ENCODE measurements around the gene CDADC1. TPM values are rescaled to one million over a fixed set of nuclear protein-coding genes. Genes with fewer than 3 reads are reported as not detected.

CDADC1 gene
- total RNA-seq, 1 experiment from 2014 or later, result 7.6 TPM

DNA sequence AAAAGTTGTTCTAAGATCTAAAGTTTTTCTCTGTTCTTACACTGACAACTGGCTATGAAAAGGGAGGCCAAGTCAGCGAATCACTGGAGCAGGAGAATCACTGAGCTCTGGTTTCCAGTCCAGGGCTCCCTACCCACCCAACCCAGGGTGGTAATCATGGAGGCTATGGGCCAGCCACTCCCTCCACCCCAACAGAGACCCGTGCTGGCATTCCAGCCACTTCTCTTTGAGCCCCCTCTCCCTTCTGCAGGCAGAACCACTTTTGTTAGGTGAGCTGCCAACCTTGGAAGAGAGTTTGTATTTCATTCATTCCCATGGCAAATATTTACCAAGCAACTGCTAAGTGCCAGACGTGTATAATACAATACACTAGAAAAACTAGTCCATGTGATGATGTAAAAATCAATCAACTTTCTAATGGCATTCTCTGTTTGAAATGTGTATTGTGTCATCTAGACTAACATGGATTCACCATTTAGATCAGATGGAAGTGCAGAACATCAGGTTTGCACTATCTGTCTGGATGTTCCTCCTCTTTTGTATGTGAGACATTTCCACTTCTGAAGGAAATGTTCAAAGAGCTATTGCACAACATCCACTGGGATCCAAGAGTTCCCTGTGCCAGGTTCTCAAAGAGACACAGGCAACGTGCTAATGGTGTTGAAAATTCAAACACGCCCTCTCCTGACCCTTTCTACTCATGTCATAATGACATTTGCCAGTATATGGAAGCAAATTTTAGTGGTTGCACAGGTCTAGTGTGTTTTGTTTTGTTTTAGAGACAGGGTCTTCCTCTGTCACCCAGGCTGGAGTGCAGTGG, 22.3 kb upstream of the CDADC1 start:
- RAD21 ChIA-PET (ENCODE audit: low non-redundant PET in 1 of 2, low total read pairs in 2 of 2, uncharacterized antibody in 2 of 2, unreplicated experiment in 2 of 2), result no interaction called here
- no peaks in the 10 kb centered on the region for H4K20me1 ChIP-seq (ENCODE audit: insufficient read depth)
- no peak for TF ChIP-seq ATF3 (IDR thresholded peaks at IDR 0.05)
- no peak for DNase-seq (ENCODE audit: low read depth, low spot score)
- no peaks in the 10 kb centered on the region for H3K4me1 ChIP-seq (ENCODE audit: control insufficient read depth in 1 of 2, insufficient read depth in 2 of 2, low read length in 2 of 2)
- H3K9me2 ChIP-seq (ENCODE audit: insufficient read depth), result no peaks in the 10 kb centered on the region
- no peak overlapping the region for H3K27ac ChIP-seq (ENCODE audit: low read depth, low read length)
- H3K79me2 ChIP-seq (ENCODE audit: insufficient read depth, low read length), result no peaks in the 10 kb centered on the region
- H3K4me3 ChIP-seq (replicated peaks in 1 of 2; ENCODE audit: low read depth in 1 of 2, low read length in 2 of 2), result no peak overlapping the region
- no peak overlapping the region for H3K4me2 ChIP-seq (ENCODE audit: low read length)
- H3K9ac ChIP-seq (ENCODE audit: low read length), result no peak overlapping the region
- no peaks in the 10 kb centered on the region for H3K36me3 ChIP-seq (ENCODE audit: control insufficient read depth in 1 of 2, insufficient read depth in 2 of 2, low read length in 2 of 2)
- no TSS peak for BruUV-seq (replicated peaks)
- no peaks in the 10 kb centered on the region for H3K27me3 ChIP-seq (ENCODE audit: insufficient read depth, low read length)
- no peak for ATAC-seq
- intact Hi-C loops (cut with micrococcal nuclease), result no loop called here
- POLR2A ChIA-PET, result no interaction called here
- H2AFZ ChIP-seq (ENCODE audit: low read depth, low read length, poor library complexity, severe bottlenecking), result no peak overlapping the region
- CTCF ChIA-PET, result no interaction called here
- no peaks in the 10 kb centered on the region for H3K9me3 ChIP-seq (ENCODE audit: control insufficient read depth in 1 of 2, insufficient read depth in 1 of 2, low read depth in 1 of 2, low read length in 2 of 2)

DNA sequence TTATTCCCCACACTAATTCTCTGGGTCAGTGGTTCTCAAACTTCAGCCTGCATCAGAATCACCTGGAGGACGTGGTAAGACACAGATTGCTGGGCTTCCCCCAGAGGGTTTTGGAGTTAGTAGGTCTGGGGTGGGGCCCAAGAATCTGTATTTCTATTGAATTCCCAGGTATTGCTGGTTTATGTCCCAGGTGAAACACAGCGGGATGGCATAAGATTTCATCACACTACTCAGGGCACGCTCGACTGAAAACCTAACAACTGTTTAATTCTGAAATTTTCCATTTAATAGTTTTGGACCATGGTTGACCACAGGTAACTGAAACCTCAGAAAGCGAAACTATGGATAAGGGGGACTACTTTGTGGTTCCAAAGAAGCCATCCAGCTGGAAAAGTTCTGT, 21.1 kb upstream of the CDADC1 start:
- DNase-seq (ENCODE audit: low read depth, low spot score), result no peak
- H3K9ac ChIP-seq (ENCODE audit: low read length), result no peak overlapping the region
- no peak overlapping the region for H3K27ac ChIP-seq (ENCODE audit: low read depth, low read length)
- H3K36me3 ChIP-seq (ENCODE audit: control insufficient read depth in 1 of 2, insufficient read depth in 2 of 2, low read length in 2 of 2), result no peaks in the 10 kb centered on the region
- no peak overlapping the region for H2AFZ ChIP-seq (ENCODE audit: low read depth, low read length, poor library complexity, severe bottlenecking)
- no peaks in the 10 kb centered on the region for H3K9me3 ChIP-seq (ENCODE audit: control insufficient read depth in 1 of 2, insufficient read depth in 1 of 2, low read depth in 1 of 2, low read length in 2 of 2)
- no TSS peak for BruUV-seq (replicated peaks)
- no peaks in the 10 kb centered on the region for H3K79me2 ChIP-seq (ENCODE audit: insufficient read depth, low read length)
- ATAC-seq, result no peak
- TF ChIP-seq POLR2AphosphoS5 (IDR thresholded peaks at IDR 0.05; ENCODE audit: low read depth, low read length), result no peak
- no peak for TF ChIP-seq ZNF274 (IDR thresholded peaks at IDR 0.05; ENCODE audit: low read depth, low read length)
- TF ChIP-seq JUND (IDR thresholded peaks at IDR 0.05), result no peak
- TF ChIP-seq EZH2phosphoT487 (IDR thresholded peaks at IDR 0.05; ENCODE audit: borderline replicate concordance), result no peak
- no peak for TF ChIP-seq EZH2 (IDR thresholded peaks at IDR 0.05)
- TF ChIP-seq CEBPB (IDR thresholded peaks at IDR 0.05; ENCODE audit: low read depth), result no peak
- TF ChIP-seq TCF7L2 (IDR thresholded peaks at IDR 0.05; ENCODE audit: borderline replicate concordance, extremely low read depth, insufficient read depth, insufficient read length), result no peak
- TF ChIP-seq RAD21 (IDR thresholded peaks at IDR 0.05; ENCODE audit: low read depth), result no peak
- no peak for TF ChIP-seq ELF1 (IDR thresholded peaks at IDR 0.05; ENCODE audit: borderline replicate concordance, low read depth)
- TF ChIP-seq CTCF (IDR thresholded peaks at IDR 0.05 in 2 of 3, conservative IDR thresholded peaks at IDR 0.05 in 1 of 3; ENCODE audit: borderline replicate concordance in 1 of 3, insufficient read depth in 1 of 3, low read depth in 2 of 3, low read length in 2 of 3), result no peak
- TF ChIP-seq EGR1 (IDR thresholded peaks at IDR 0.05; ENCODE audit: low read depth), result no peak
- TF ChIP-seq YY1 (IDR thresholded peaks at IDR 0.05; ENCODE audit: extremely low read depth, insufficient replicate concordance, low read depth, low read length), result no peak
- no peak for TF ChIP-seq ZFX (IDR thresholded peaks at IDR 0.05)
- no peak for TF ChIP-seq ATF3 (IDR thresholded peaks at IDR 0.05)
- RAD21 ChIA-PET (ENCODE audit: low non-redundant PET in 1 of 2, low total read pairs in 2 of 2, uncharacterized antibody in 2 of 2, unreplicated experiment in 2 of 2), result no interaction called here
- no peaks in the 10 kb centered on the region for H3K9me2 ChIP-seq (ENCODE audit: insufficient read depth)
- CTCF ChIA-PET, result no interaction called here
- no peak overlapping the region for H3K4me2 ChIP-seq (ENCODE audit: low read length)
- no peaks in the 10 kb centered on the region for H4K20me1 ChIP-seq (ENCODE audit: insufficient read depth)
- intact Hi-C loops (cut with micrococcal nuclease), result no loop called here
- no peaks in the 10 kb centered on the region for H3K27me3 ChIP-seq (ENCODE audit: insufficient read depth, low read length)
- POLR2A ChIA-PET, result no interaction called here
- no peaks in the 10 kb centered on the region for H3K4me1 ChIP-seq (ENCODE audit: control insufficient read depth in 1 of 2, insufficient read depth in 2 of 2, low read length in 2 of 2)
- no peak overlapping the region for H3K4me3 ChIP-seq (replicated peaks in 1 of 2; ENCODE audit: low read depth in 1 of 2, low read length in 2 of 2)
